H9 (cell line): ENCODE measurements around the gene BRD3OS. TPM values are rescaled to one million over a fixed set of nuclear protein-coding genes. Genes with fewer than 3 reads are reported as not detected.

ENCODE experiments used
- DNase-seq: peaks from one replicate; pipeline ENCODE4 v3.0.0-alpha.2; 2017
- H2AFZ ChIP-seq: one replicate; pipeline ENCODE4 v1.6.1; 2013; ENCODE audit warnings: mild to moderate bottlenecking, low read length, control low read depth, moderate library complexity
- H2AK5ac ChIP-seq: 2 replicates; pipeline ENCODE4 v1.6.1; 2013; ENCODE audit warnings: low read length, control low read depth, mixed read lengths; ENCODE audit not compliant: insufficient read length
- H2BK120ac ChIP-seq: one replicate; pipeline ENCODE4 v1.6.1; 2013; ENCODE audit warnings: low read depth, mild to moderate bottlenecking, low read length, control low read depth, inconsistent platforms; ENCODE audit not compliant: poor library complexity, severe bottlenecking
- H2BK12ac ChIP-seq: 2 replicates; pipeline ENCODE4 v1.6.1; 2013; ENCODE audit warnings: low read length, control low read depth, mixed read lengths, low read depth; ENCODE audit not compliant: insufficient read length
- H2BK15ac ChIP-seq: 2 replicates; pipeline ENCODE4 v1.6.1; 2013; ENCODE audit warnings: low read depth, low read length, control low read depth
- H2BK20ac ChIP-seq: one replicate; pipeline ENCODE4 v1.6.1; 2013; ENCODE audit warnings: low read depth, mild to moderate bottlenecking, low read length, control low read depth, inconsistent platforms; ENCODE audit not compliant: poor library complexity, severe bottlenecking
- H2BK5ac ChIP-seq: 2 replicates; pipeline ENCODE4 v1.6.1; 2013; ENCODE audit warnings: low read length, control low read depth, mixed read lengths; ENCODE audit not compliant: insufficient read length
- H3K14ac ChIP-seq: 2 replicates; pipeline ENCODE4 v1.6.1; 2013; ENCODE audit warnings: low read length, control low read depth; ENCODE audit not compliant: insufficient read depth
- H3K18ac ChIP-seq: 2 replicates; pipeline ENCODE4 v1.6.1; 2013; ENCODE audit warnings: low read depth, mild to moderate bottlenecking, mixed read lengths, low read length, control low read depth; ENCODE audit not compliant: insufficient read length
- H3K23ac ChIP-seq: 2 replicates; pipeline ENCODE4 v1.6.1; 2013; ENCODE audit warnings: low read length, control low read depth, mixed read lengths, low read depth; ENCODE audit not compliant: insufficient read length
- H3K23me2 ChIP-seq: 2 replicates; pipeline ENCODE4 v1.6.1; 2013; ENCODE audit warnings: low read depth, mild to moderate bottlenecking, mixed read lengths, low read length, control low read depth; ENCODE audit not compliant: insufficient read length, poor library complexity, severe bottlenecking
- H3K27ac ChIP-seq: 2 replicates; pipeline ENCODE4 v1.5.1; 2013; ENCODE audit warnings: low read length, control low read depth, mixed read lengths, low read depth; ENCODE audit not compliant: insufficient read length
- H3K27me3 ChIP-seq: 2 replicates; pipeline ENCODE4 v1.6.1; 2013; ENCODE audit warnings: low read length, control low read depth, inconsistent platforms; ENCODE audit not compliant: insufficient read depth
- H3K4ac ChIP-seq: 2 replicates; pipeline ENCODE4 v1.6.1; 2013; ENCODE audit warnings: low read depth, mild to moderate bottlenecking, control low read depth, inconsistent platforms, low read length, moderate library complexity
- H3K4me1 ChIP-seq: 2 replicates; pipeline ENCODE4 v1.6.1; 2013; ENCODE audit warnings: low read length, control low read depth, inconsistent platforms; ENCODE audit not compliant: insufficient read depth
- H3K4me2 ChIP-seq: 2 replicates; pipeline ENCODE4 v1.6.1; 2013; ENCODE audit warnings: low read length, control low read depth, mixed read lengths; ENCODE audit not compliant: insufficient read length, insufficient read depth
- H3K56ac ChIP-seq: 2 replicates; pipeline ENCODE4 v1.6.1; 2013; ENCODE audit warnings: low read depth, mild to moderate bottlenecking, mixed read lengths, low read length, control low read depth; ENCODE audit not compliant: insufficient read length
- H3K79me1 ChIP-seq: 2 replicates; pipeline ENCODE4 v1.6.1; 2013; ENCODE audit warnings: low read depth, mild to moderate bottlenecking, moderate library complexity, low read length, control low read depth, inconsistent platforms; ENCODE audit not compliant: insufficient read depth, poor library complexity, severe bottlenecking
- H3K79me2 ChIP-seq: 2 replicates; pipeline ENCODE4 v1.6.1; 2013; ENCODE audit warnings: low read length, control low read depth, inconsistent platforms; ENCODE audit not compliant: insufficient read depth
- H3K9ac ChIP-seq: 2 replicates; pipeline ENCODE4 v1.6.1; 2013; ENCODE audit warnings: low read length, control low read depth, mixed read lengths; ENCODE audit not compliant: insufficient read length; ENCODE audit errors: extremely low read depth
- H3K9me3 ChIP-seq: one replicate; pipeline ENCODE4 v1.6.1; 2013; ENCODE audit warnings: low read depth, low read length, inconsistent platforms; ENCODE audit not compliant: control insufficient read depth
- H3T11ph ChIP-seq: one replicate; pipeline ENCODE4 v1.6.1; 2013; ENCODE audit warnings: mild to moderate bottlenecking, low read length, control low read depth, inconsistent platforms
- H4K20me1 ChIP-seq: one replicate; pipeline ENCODE4 v1.6.1; 2013; ENCODE audit not compliant: control insufficient read depth, insufficient read length, insufficient read depth
- H4K5ac ChIP-seq: 2 replicates; pipeline ENCODE4 v1.6.1; 2013; ENCODE audit warnings: low read depth, mild to moderate bottlenecking, mixed read lengths, low read length, control low read depth; ENCODE audit not compliant: insufficient read length
- H4K8ac ChIP-seq: replicated peaks from 2 replicates; pipeline ENCODE4 v1.6.1; 2013; ENCODE audit warnings: low read length, control low read depth, mixed read lengths, low read depth; ENCODE audit not compliant: insufficient read length
- H4K91ac ChIP-seq: 2 replicates; pipeline ENCODE4 v1.6.1; 2013; ENCODE audit warnings: low read depth, mild to moderate bottlenecking, moderate library complexity, mixed read lengths, low read length, control low read depth; ENCODE audit not compliant: insufficient read length
- H3K27ac Mint-ChIP-seq, 3 experiments: 2 replicates in 2 of 3; 3 replicates in 1 of 3; pipeline ENCODE4 v1.8.0; 2020 to 2021; ENCODE audit warnings: mixed read lengths in 3 of 3, mild to moderate bottlenecking in 1 of 3, moderate library complexity in 1 of 3
- H3K27me3 Mint-ChIP-seq: 2 replicates; pipeline ENCODE4 v1.8.0; 2021; ENCODE audit warnings: low read depth, mild to moderate bottlenecking, moderate library complexity, mixed read lengths
- H3K36me3 Mint-ChIP-seq, 3 experiments: 2 replicates in 2 of 3; 3 replicates in 1 of 3; pipeline ENCODE4 v1.8.0; 2020 to 2021; ENCODE audit warnings: low read depth in 3 of 3, mixed read lengths in 3 of 3; ENCODE audit not compliant: insufficient read depth in 1 of 3
- H3K4me1 Mint-ChIP-seq, 2 experiments: 2 replicates each; pipeline ENCODE4 v1.8.0; 2020; ENCODE audit warnings: mixed read lengths in 2 of 2
- H3K4me3 Mint-ChIP-seq, 2 experiments: 2 replicates in 1 of 2; 3 replicates in 1 of 2; pipeline ENCODE4 v1.8.0; 2020 to 2021; ENCODE audit warnings: mild to moderate bottlenecking in 2 of 2, mixed read lengths in 2 of 2, moderate library complexity in 1 of 2
- H3K9me3 Mint-ChIP-seq, 2 experiments: 2 replicates in 1 of 2; 3 replicates in 1 of 2; pipeline ENCODE4 v1.8.0; 2020; ENCODE audit warnings: mild to moderate bottlenecking in 2 of 2, mixed read lengths in 2 of 2, moderate library complexity in 1 of 2
- WGBS: extraction: QIAGEN DNeasy Blood & Tissue Kit; methylation state at CpG from one replicate; pipeline ENCODE4 v1.1.7; 2013; ENCODE audit warnings: missing lambda C conversion rate, low lambda C conversion rate, mixed read lengths; ENCODE audit not compliant: insufficient read length; ENCODE audit errors: extremely low coverage; 5-methylcytosine and 5-hydroxymethylcytosine counted together
- total RNA-seq: library from RNA; stranded (reverse); gene quantifications from 2 replicates; pipeline ENCODE4 v1.2.1, GENCODE V29; 2021
- TF ChIP-seq, protein P1 (sequence below): fragments of 200-600 bp; sonication (generic); conservative IDR thresholded peaks from 3 replicates; pipeline ENCODE4 v1.8.0; 2021; ENCODE audit warnings: antibody characterized with exemption, mild to moderate bottlenecking

BRD3OS gene
- total RNA-seq, 1 experiment from 2014 or later: 16.4 TPM

DNA sequence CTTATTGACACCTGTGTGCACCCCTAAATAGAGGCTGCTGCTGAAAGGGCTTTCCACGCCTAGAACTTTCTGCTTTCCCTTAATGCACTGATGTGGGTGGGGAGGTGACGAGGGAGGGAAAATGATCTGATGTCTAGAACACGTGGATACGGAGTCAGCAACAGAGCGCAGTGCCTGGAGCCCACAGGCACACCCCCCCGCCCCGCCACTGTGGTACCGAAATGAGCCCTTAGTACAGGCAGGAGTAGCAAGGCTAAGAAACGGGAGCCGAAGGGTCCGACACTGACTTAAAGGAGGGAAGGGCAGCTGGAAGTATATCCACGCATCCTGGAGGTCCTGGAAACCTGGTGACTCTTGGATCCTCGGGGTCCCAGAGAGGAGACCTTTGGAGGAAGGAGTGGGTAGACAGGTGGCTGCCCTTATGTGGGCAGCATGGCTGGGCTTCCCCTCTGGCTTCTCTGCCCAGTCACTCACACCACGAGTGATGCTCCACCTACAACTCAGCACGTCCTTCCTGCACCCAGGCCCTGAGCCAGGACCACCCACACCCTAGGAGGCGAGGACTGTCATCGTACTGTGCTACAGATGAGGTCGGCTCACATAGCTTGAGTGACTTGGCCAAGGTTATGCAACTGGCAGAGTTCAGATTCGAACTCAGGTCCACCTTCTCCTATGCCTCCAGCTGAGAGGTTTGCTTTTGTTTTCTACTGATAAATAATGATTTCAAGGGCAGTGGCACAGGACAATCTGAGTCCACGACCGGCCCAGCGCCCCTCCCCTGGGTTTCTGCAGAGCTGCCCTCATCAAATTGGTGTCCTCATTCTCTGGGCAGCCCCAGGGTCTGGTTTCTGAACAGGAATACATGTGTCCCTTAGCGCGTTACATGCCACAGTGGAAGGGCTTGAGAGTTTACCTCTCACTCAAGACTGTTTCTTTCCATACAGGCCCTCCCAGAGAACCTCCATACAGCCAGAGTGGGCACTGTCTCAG is 28.5 kb upstream of the BRD3OS start:
- H3K36me3 Mint-ChIP-seq: no peaks in the 10 kb centered on the region
- TF ChIP-seq, protein P1, sequence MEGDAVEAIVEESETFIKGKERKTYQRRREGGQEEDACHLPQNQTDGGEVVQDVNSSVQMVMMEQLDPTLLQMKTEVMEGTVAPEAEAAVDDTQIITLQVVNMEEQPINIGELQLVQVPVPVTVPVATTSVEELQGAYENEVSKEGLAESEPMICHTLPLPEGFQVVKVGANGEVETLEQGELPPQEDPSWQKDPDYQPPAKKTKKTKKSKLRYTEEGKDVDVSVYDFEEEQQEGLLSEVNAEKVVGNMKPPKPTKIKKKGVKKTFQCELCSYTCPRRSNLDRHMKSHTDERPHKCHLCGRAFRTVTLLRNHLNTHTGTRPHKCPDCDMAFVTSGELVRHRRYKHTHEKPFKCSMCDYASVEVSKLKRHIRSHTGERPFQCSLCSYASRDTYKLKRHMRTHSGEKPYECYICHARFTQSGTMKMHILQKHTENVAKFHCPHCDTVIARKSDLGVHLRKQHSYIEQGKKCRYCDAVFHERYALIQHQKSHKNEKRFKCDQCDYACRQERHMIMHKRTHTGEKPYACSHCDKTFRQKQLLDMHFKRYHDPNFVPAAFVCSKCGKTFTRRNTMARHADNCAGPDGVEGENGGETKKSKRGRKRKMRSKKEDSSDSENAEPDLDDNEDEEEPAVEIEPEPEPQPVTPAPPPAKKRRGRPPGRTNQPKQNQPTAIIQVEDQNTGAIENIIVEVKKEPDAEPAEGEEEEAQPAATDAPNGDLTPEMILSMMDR: no peak
- Histone ChIP-seq H3K9me3 (no peaks in the 10 kb centered on the region), H2BK20ac (no peak overlapping the region), H4K8ac (no peak overlapping the region), H3K4ac (no peak overlapping the region), H3K14ac (no peak overlapping the region), H3T11ph (no peak overlapping the region), H4K5ac (no peak overlapping the region), H4K91ac (no peak overlapping the region), H3K4me2 (no peak overlapping the region), H3K23ac (no peak overlapping the region), H3K27me3 (no peaks in the 10 kb centered on the region), H3K18ac (no peak overlapping the region), H2BK5ac (no peak overlapping the region), H3K27ac (no peak overlapping the region), H3K79me2 (no peaks in the 10 kb centered on the region), H2BK12ac (no peak overlapping the region), H4K20me1 (no peaks in the 10 kb centered on the region), H3K56ac (no peak overlapping the region), H3K79me1 (no peaks in the 10 kb centered on the region), H3K4me1 (no peaks in the 10 kb centered on the region), H2BK15ac (no peak overlapping the region), H2AK5ac (no peak overlapping the region), H2BK120ac (no peak overlapping the region), H3K9ac (no peak overlapping the region), H3K23me2 (peaks cover 8% of the 10 kb centered on the region), H2AFZ (no peak overlapping the region)
- H3K9me3 Mint-ChIP-seq: no peaks in the 10 kb centered on the region
- no peak overlapping the region for H3K4me3 Mint-ChIP-seq
- peaks cover 13% of the 10 kb centered on the region for H3K27me3 Mint-ChIP-seq
- no peak for DNase-seq
- no CpG with 5 or more reads among the region's 24 CpGs for whole genome bisulfite sequencing
- H3K27ac Mint-ChIP-seq: no peak overlapping the region
- H3K4me1 Mint-ChIP-seq: peaks cover 8 to 15% of the 10 kb centered on the region in 2 experiments
